AG09319 (cell line): ENCODE data around the gene TPRA1.

Experiments
- DNase-seq: peaks from one replicate; pipeline ENCODE4 v3.0.0-alpha.2; 2010; ENCODE audit warnings: low read depth; ENCODE audit errors: extremely low read depth
- TF ChIP-seq, protein P1 (sequence below): IDR thresholded peaks from 2 replicates; pipeline ENCODE4 v1.5.1; 2011; ENCODE audit warnings: low read depth, mild to moderate bottlenecking, inconsistent platforms, low read length, moderate library complexity

TPRA1 gene

DNA sequence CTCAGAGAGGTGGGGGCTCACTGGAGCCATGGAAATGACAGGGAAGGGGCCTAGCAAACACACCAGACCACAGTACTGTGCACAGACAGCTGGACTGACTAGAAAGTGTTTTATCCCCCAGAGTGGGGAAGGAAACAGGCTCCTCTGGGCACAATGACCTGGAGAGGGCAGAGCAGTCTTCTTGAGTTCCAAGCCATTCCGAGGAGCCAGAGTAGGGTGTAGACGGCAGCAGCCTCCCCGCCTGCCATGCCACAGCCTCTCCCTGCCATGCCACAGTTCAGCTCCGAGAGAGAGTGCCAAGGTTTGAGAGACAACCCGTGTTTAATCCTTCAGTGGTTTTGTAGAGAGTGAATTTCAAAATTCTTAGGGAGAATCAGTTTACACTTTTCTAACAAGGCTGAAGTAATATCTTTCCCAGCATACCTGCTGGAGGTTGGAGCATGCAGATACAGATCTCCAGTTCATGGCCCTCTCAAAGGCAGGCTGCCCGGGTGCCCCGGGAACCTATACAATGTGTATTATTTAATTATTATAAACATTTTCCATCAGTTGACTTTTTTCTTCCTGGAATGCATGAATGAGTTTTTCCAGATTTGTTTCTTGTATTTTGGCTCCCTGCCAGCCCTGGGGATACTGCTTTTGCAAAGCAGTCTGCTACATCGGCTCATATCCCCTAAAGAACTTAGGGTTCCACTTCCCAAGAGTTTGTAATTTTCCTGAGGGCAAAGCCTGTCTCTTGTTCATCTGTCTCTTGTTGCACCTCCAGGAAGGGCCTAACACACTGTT lies 41.7 kb upstream of the TPRA1 start:
- TF ChIP-seq, protein P1, sequence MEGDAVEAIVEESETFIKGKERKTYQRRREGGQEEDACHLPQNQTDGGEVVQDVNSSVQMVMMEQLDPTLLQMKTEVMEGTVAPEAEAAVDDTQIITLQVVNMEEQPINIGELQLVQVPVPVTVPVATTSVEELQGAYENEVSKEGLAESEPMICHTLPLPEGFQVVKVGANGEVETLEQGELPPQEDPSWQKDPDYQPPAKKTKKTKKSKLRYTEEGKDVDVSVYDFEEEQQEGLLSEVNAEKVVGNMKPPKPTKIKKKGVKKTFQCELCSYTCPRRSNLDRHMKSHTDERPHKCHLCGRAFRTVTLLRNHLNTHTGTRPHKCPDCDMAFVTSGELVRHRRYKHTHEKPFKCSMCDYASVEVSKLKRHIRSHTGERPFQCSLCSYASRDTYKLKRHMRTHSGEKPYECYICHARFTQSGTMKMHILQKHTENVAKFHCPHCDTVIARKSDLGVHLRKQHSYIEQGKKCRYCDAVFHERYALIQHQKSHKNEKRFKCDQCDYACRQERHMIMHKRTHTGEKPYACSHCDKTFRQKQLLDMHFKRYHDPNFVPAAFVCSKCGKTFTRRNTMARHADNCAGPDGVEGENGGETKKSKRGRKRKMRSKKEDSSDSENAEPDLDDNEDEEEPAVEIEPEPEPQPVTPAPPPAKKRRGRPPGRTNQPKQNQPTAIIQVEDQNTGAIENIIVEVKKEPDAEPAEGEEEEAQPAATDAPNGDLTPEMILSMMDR = no peak
- no peak for DNase-seq

- TF ChIP-seq, protein P1 = no peak
- DNase-seq = no peak
Observed at GRCh38 chr3:127630811-127631714, 40.5 kb upstream of the TPRA1 start.

DNA sequence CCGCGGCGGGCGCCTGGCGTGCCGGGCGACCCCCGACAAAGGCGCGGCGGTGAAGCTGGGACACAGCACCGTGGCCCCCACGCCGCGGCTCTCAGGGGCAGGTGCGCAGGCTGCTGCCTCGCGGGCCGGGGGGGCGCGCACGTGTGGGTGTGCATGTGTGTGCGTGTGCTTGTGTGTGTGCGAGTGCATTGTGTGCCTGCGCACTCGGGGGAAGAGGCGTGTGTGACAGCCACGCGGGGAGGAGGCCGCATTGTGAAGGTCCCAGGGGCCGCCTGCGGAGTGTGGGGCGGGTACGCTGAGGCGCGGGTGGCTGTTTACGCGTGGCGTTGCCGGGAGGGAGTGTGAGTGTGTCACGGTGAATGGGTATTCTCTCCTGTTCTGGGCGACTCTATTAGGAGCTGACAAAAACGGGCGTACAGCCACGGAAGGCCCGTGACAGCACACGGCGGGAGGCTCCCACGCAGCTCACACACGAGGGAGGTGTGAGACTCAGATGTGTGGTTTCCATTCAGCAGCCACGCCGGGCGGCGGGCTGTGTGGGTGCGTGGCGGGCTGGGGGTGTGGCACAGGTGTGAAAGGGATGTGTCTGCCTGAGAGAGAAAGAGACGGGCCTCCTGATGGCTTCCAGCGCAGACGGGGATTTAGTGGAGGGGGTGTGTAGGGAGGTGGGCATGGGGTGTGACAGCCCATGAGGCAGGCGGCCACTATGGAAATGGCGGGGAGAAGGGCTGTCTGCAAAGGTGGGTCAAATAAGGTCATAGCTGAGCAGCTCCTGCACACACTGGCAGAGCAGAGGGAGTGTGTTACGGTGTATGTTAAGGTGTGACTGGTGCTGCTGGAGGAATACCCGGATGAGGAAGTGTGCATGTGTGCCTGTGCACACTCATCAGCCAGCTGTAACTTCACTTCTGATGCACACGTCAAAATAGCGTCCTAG lies 39.2 kb upstream of the TPRA1 start:
- no peak for DNase-seq
- TF ChIP-seq, protein P1 = no peak

DNA sequence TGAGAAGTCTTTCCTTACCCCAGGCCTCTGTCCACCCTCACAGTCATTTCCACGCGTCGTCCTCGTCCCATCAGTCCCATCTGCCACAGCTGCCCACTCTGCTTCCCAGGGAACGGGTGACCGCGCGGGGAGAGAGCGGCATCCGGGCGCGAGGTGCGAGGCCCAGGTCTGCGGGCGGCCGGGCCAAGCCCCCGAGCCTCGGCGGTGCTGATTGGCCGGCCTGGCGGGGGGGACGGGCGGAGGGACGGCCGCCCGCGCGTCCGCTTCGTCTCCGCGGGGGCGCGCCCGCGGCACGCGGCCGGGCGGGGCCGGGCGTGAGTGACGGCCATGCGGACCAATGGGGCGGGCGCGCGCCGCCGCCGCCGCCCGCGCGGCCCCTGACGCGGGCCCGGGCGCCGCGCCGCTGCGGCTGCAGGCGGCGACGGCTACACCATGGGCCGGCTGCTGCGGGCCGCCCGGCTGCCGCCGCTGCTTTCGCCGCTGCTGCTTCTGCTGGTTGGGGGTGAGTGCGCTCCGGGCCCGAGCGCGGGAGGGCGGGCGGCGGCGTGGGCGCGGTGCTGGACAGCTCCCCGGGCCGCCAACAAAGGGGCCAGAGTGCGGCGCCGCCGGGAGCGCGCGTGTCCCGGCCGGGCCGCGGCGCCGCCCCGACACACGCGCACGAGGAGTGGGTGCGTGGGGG lies 38.4 kb upstream of the TPRA1 start, which contains the start of gene PODXL2:
Gene PODXL2, plus strand, starts transcription at position 398 of the 679 bp plus-strand sequence. Its CDS starts 35 bp downstream, at position 433.
- TF ChIP-seq, protein P1 = no peak
- peak; percentile 12 for DNase-seq

GRCh38 chr3:127628426-127628787 lies 37.9 kb upstream of the TPRA1 start:
- TF ChIP-seq, protein P1 = no peak
- DNase-seq = no peak

- DNase-seq = no peak
- TF ChIP-seq, protein P1 = no peak
Observed at GRCh38 chr3:127625821-127626220, 35.3 kb upstream of the TPRA1 start.
